ENCODE measurements around the gene TRPM3.
"Not testable (repeated sequence)": the region's sequence is repeated elsewhere in the genome, so short reads cannot be mapped to it uniquely, and the experiment has no call there.

The TRPM3 gene

GRCh38 chr9:70994582-70994981 is 126.8 kb downstream of the TRPM3 start:
- DNase-seq, result no peak

GRCh38 chr9:70988551-70988950 is 132.9 kb downstream of the TRPM3 start:
- no peak for DNase-seq

- no peak for DNase-seq
Measured at GRCh38 chr9:70987986-70988385, 133.4 kb downstream of the TRPM3 start.

- DNase-seq, result no peak
Measured at GRCh38 chr9:70986984-70987383, 134.4 kb downstream of the TRPM3 start.

- DNase-seq, result no peak
Measured at GRCh38 chr9:70983723-70984295, 137.6 kb downstream of the TRPM3 start.

- no peak for DNase-seq
Measured at GRCh38 chr9:70981312-70981711, 140.1 kb downstream of the TRPM3 start.

GRCh38 chr9:70979966-70980365 is 141.5 kb downstream of the TRPM3 start:
- DNase-seq, result no peak

GRCh38 chr9:70978085-70978484 is 143.3 kb downstream of the TRPM3 start:
- DNase-seq, result no peak

GRCh38 chr9:70975821-70976220 is 145.6 kb downstream of the TRPM3 start:
- no peak for DNase-seq

GRCh38 chr9:70971723-70972122 is 149.7 kb downstream of the TRPM3 start:
- no peak for DNase-seq

- DNase-seq, result not testable (repeated sequence)
Measured at GRCh38 chr9:70966380-70966779, 155.0 kb downstream of the TRPM3 start.

- no peak for DNase-seq
Measured at GRCh38 chr9:70964861-70965260, 156.6 kb downstream of the TRPM3 start.

- DNase-seq, result no peak
Measured at GRCh38 chr9:70963554-70963953, 157.9 kb downstream of the TRPM3 start.

- peak; percentile 27 for DNase-seq
Measured at GRCh38 chr9:70962761-70963440, 158.5 kb downstream of the TRPM3 start.

GRCh38 chr9:70959366-70959765 is 162.1 kb downstream of the TRPM3 start:
- DNase-seq, result no peak

- no peak for DNase-seq
Measured at GRCh38 chr9:70954596-70955143, 166.8 kb downstream of the TRPM3 start.

GRCh38 chr9:70954126-70954525 is 167.3 kb downstream of the TRPM3 start:
- DNase-seq, result no peak

GRCh38 chr9:70951749-70952727 is 169.4 kb downstream of the TRPM3 start:
- DNase-seq, result no peak

GRCh38 chr9:70950270-70950669 is 171.2 kb downstream of the TRPM3 start:
- DNase-seq, result no peak

- no peak for DNase-seq
Measured at GRCh38 chr9:70949239-70949638, 172.2 kb downstream of the TRPM3 start.

- DNase-seq, result no peak
Measured at GRCh38 chr9:70948744-70949143, 172.7 kb downstream of the TRPM3 start.

- no peak for DNase-seq
Measured at GRCh38 chr9:70947511-70947910, 173.9 kb downstream of the TRPM3 start.

GRCh38 chr9:70947086-70947485 is 174.3 kb downstream of the TRPM3 start:
- DNase-seq, result no peak
